Keratinocyte (primary cell): ENCODE results near the gene TGM1. TPM values are rescaled to one million over a fixed set of nuclear protein-coding genes. Genes with fewer than 3 reads are reported as not detected.
"Not testable (repeated sequence)": the region's sequence is repeated elsewhere in the genome, so short reads cannot be mapped to it uniquely, and the experiment has no call there.

Experiments
- DNase-seq: peaks from one replicate; pipeline ENCODE4 v3.0.0-alpha.2; 2011; ENCODE audit warnings: low read depth, missing footprints, low spot score
- FAIRE-seq: peaks from 2 replicates; lab custom pipeline; 2011; peaks lifted over from hg19 to GRCh38; lab: Jason Lieb, UNC
- H2AFZ ChIP-seq: 2 replicates; pipeline ENCODE4 v1.6.0; 2012; ENCODE audit warnings: low read length, control low read depth, inconsistent platforms; ENCODE audit not compliant: control insufficient read depth
- H3K27ac ChIP-seq: 2 replicates; pipeline ENCODE4 v1.5.1; 2011; ENCODE audit warnings: low read length; ENCODE audit not compliant: control insufficient read depth, insufficient read depth
- H3K27me3 ChIP-seq: 3 replicates; pipeline ENCODE4 v1.6.0; 2011; ENCODE audit warnings: low read length; ENCODE audit not compliant: control insufficient read depth, insufficient read depth; ENCODE audit errors: extremely low read depth
- H3K36me3 ChIP-seq, 2 experiments: 2 replicates in 1 of 2; 3 replicates in 1 of 2; pipeline ENCODE4 v1.5.1; 2011; ENCODE audit warnings: low read length in 2 of 2, mild to moderate bottlenecking in 1 of 2; ENCODE audit not compliant: control insufficient read depth in 2 of 2, insufficient read depth in 2 of 2; ENCODE audit errors: extremely low read depth in 1 of 2
- H3K4me1 ChIP-seq: 3 replicates; pipeline ENCODE4 v1.5.1; 2011; ENCODE audit warnings: low read length; ENCODE audit not compliant: control insufficient read depth, insufficient read depth; ENCODE audit errors: extremely low read depth
- H3K4me2 ChIP-seq: 3 replicates; pipeline ENCODE4 v1.6.0; 2011; ENCODE audit warnings: low read depth, low read length; ENCODE audit not compliant: control insufficient read depth, insufficient read depth; ENCODE audit errors: extremely low read depth
- H3K4me3 ChIP-seq, 3 experiments: fragments of 200-600 bp in 1 of 3; sonication (generic) in 1 of 3; 2 replicates in 2 of 3; 3 replicates in 1 of 3; pipeline ENCODE4 v1.5.1; 2011 to 2016; ENCODE audit warnings: low read length in 3 of 3, mild to moderate bottlenecking in 3 of 3, control low read depth in 2 of 3, inconsistent platforms in 1 of 3, low read depth in 1 of 3, mixed read lengths in 1 of 3, mixed run types in 1 of 3, moderate library complexity in 1 of 3; ENCODE audit not compliant: control insufficient read depth in 2 of 3, insufficient read depth in 2 of 3; ENCODE audit errors: extremely low read depth in 1 of 3
- H3K79me2 ChIP-seq: 2 replicates; pipeline ENCODE4 v1.6.0; 2012; ENCODE audit warnings: low read length; ENCODE audit not compliant: control insufficient read depth, insufficient read depth
- H3K9ac ChIP-seq: 3 replicates; pipeline ENCODE4 v1.6.0; 2011; ENCODE audit warnings: low read length; ENCODE audit not compliant: control insufficient read depth, insufficient read depth; ENCODE audit errors: extremely low read depth
- H3K9me1 ChIP-seq: 3 replicates; pipeline ENCODE4 v1.6.0; 2011; ENCODE audit warnings: low read length; ENCODE audit not compliant: control insufficient read depth, insufficient read depth; ENCODE audit errors: extremely low read depth
- H3K9me3 ChIP-seq: 2 replicates; pipeline ENCODE4 v1.5.1; 2012; ENCODE audit warnings: low read depth, low read length; ENCODE audit not compliant: control insufficient read depth
- H4K20me1 ChIP-seq: 3 replicates; pipeline ENCODE4 v1.6.0; 2011; ENCODE audit warnings: low read length; ENCODE audit not compliant: control insufficient read depth, insufficient read depth; ENCODE audit errors: extremely low read depth
- EZH2 ChIP-seq: IDR thresholded peaks from one replicate; pipeline ENCODE4 v1.6.1; 2012; ENCODE audit warnings: inconsistent platforms, mild to moderate bottlenecking, low read length, moderate library complexity
- dilution Hi-C: fragments of 300-500 bp; cut with MboI; formaldehyde crosslinking; loops from one replicate; pipeline ENCODE4 v1.7.0; 2020; ENCODE audit warnings: low sequenced_read_pairs; ENCODE audit not compliant: extremely low pct_ligation_motif_present
- polyA plus RNA-seq, 5 experiments: library from polyadenylated mRNA; depleted of rRNA in 3 of 5; stranded (reverse) in 3 of 5; stranded (forward) in 1 of 5; unstranded in 1 of 5; fragments of >200 nt; gene quantifications; 1 replicate in 1 of 5; 2 replicates in 3 of 5; 3 replicates in 1 of 5; pipeline versions ENCODE4 v1.2.1 to v1.2.3, GENCODE V29; 2011 to 2012; ENCODE audit warnings: missing spikeins in 2 of 5, low read depth in 1 of 5, low replicate concordance in 1 of 5
- TF ChIP-seq, protein P1 (sequence below), 3 experiments: IDR thresholded peaks in 1 of 3; conservative IDR thresholded peaks in 1 of 3; optimal IDR thresholded peaks in 1 of 3; 2 replicates in 2 of 3; 3 replicates in 1 of 3; pipeline versions ENCODE3 to v1.5.1; 2011; ENCODE audit warnings: low read length in 3 of 3, mild to moderate bottlenecking in 3 of 3, moderate library complexity in 2 of 3, control low read depth in 1 of 3, inconsistent platforms in 1 of 3; ENCODE audit not compliant: insufficient read depth in 2 of 3; ENCODE audit errors: extremely low read depth in 1 of 3

TGM1 gene
- polyA plus RNA-seq, 1 donor (not counting 4 experiments of a cell fraction or from before 2014, with no cell fraction given), result 16.1 TPM

DNA sequence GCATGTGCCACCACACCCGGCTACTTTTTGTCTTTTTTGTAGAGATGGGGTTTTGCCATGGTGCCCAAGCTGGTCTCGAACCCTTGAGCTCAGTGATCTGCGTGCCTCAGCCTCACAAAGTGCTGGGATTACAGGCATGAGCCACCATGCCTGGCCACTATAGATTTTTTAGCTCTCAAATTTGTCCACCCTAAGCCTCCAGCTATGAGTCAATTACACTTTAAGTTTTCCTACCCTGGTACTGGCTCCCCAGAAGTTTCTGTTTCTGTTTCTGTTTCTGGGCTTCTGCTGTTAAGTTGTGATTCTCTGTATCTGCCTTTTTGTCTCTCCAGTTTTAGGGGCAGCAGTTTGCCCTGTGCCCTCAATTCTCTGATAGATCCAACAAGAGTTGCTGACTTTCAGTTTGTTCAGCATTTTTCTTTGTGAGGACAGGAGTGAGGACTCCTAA, 16.2 kb downstream of the TGM1 start:
- no peak overlapping the region for H2AFZ ChIP-seq
- TF ChIP-seq EZH2, result no peak
- TF ChIP-seq, protein P1, sequence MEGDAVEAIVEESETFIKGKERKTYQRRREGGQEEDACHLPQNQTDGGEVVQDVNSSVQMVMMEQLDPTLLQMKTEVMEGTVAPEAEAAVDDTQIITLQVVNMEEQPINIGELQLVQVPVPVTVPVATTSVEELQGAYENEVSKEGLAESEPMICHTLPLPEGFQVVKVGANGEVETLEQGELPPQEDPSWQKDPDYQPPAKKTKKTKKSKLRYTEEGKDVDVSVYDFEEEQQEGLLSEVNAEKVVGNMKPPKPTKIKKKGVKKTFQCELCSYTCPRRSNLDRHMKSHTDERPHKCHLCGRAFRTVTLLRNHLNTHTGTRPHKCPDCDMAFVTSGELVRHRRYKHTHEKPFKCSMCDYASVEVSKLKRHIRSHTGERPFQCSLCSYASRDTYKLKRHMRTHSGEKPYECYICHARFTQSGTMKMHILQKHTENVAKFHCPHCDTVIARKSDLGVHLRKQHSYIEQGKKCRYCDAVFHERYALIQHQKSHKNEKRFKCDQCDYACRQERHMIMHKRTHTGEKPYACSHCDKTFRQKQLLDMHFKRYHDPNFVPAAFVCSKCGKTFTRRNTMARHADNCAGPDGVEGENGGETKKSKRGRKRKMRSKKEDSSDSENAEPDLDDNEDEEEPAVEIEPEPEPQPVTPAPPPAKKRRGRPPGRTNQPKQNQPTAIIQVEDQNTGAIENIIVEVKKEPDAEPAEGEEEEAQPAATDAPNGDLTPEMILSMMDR (optimal IDR thresholded peaks at IDR 0.05 in 1 of 3, IDR thresholded peaks at IDR 0.05 in 1 of 3, conservative IDR thresholded peaks at IDR 0.05 in 1 of 3; ENCODE audit: extremely low read depth in 1 of 3, insufficient read depth in 2 of 3, low read length in 3 of 3), result no peak
- no peak overlapping the region for H3K9ac ChIP-seq
- no peak for DNase-seq
- H3K36me3 ChIP-seq, result peaks cover 4 to 7% of the 10 kb centered on the region in 2 experiments
- no peak overlapping the region for H3K4me2 ChIP-seq
- H3K9me3 ChIP-seq, result no peaks in the 10 kb centered on the region
- H3K27me3 ChIP-seq, result no peaks in the 10 kb centered on the region
- dilution Hi-C loops, result no loop called here
- no peak overlapping the region for H3K27ac ChIP-seq
- peaks cover 8% of the 10 kb centered on the region for H3K4me1 ChIP-seq
- H3K9me1 ChIP-seq, result no peaks in the 10 kb centered on the region
- no peak for FAIRE-seq
- H3K79me2 ChIP-seq, result peaks cover 2% of the 10 kb centered on the region
- no peak overlapping the region for H3K4me3 ChIP-seq
- no peaks in the 10 kb centered on the region for H4K20me1 ChIP-seq

DNA sequence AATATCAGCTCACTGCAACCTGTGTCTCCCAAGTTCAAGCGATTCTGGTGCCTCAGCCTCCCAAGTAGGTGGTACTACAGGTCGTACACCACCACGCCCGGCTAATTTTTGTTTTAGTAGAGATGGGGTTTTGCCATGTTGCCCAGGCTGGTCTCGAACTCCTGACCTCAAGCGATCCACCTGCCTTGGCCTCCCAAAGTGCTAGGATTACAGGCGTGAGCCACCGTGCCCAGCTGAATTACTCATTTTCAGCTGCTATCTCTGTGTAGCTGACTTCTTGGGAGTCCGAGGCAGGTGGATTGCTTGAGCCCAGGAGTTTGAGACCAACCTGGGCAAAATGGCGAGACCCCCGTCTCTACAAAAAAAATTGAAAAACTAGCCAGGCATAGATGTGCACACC, 17.6 kb downstream of the TGM1 start:
- H3K9me3 ChIP-seq, H2AFZ ChIP-seq, FAIRE-seq, H3K27me3 ChIP-seq, H3K27ac ChIP-seq, H4K20me1 ChIP-seq, H3K4me3 ChIP-seq, H3K9ac ChIP-seq, DNase-seq, H3K9me1 ChIP-seq, H3K4me2 ChIP-seq, dilution Hi-C loops: not testable (repeated sequence)
- H3K4me1 ChIP-seq, result peaks cover 21% of the 10 kb centered on the region
- H3K36me3 ChIP-seq, result peaks cover 8 to 12% of the 10 kb centered on the region in 2 experiments
- H3K79me2 ChIP-seq, result peaks cover 14% of the 10 kb centered on the region

DNA sequence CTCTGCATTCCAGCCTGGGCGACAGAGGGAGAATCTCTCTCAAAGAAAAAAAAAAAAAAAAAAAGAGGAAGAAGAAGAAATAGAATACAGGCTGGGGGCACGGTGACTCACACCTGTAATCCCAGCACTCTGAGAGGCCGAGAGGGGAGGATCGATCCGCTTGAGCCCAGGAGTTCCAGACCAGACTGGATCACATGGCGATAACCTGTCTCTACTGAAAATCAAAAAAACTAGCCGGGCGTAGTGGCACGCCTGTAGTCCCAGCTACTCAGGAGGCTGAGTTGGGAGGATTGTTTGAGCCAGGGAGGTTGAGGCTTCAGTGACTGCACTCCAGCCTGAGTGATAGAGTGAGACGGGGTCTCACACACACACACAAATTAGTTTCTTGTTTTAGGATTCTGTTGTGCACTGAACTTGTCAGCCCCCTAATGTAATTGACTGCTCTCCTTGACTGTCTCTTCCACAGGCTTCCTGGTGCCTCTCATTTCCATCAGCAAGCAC, 19.6 kb downstream of the TGM1 start:
- TF ChIP-seq, protein P1 (optimal IDR thresholded peaks at IDR 0.05 in 1 of 3, IDR thresholded peaks at IDR 0.05 in 1 of 3, conservative IDR thresholded peaks at IDR 0.05 in 1 of 3; ENCODE audit: extremely low read depth in 1 of 3, insufficient read depth in 2 of 3, low read length in 3 of 3), result no peak
- TF ChIP-seq EZH2, result no peak
- H3K27ac ChIP-seq, result peak overlapping the region; percentile 97
- no peaks in the 10 kb centered on the region for H4K20me1 ChIP-seq
- H3K9me3 ChIP-seq, result no peaks in the 10 kb centered on the region
- H3K36me3 ChIP-seq, result peaks cover 10 to 25% of the 10 kb centered on the region in 2 experiments
- no peaks in the 10 kb centered on the region for H3K9me1 ChIP-seq
- peaks cover 37% of the 10 kb centered on the region for H3K4me1 ChIP-seq
- dilution Hi-C loops, result no loop called here
- H3K79me2 ChIP-seq, result peaks cover 19% of the 10 kb centered on the region
- H2AFZ ChIP-seq, result no peak overlapping the region
- no peaks in the 10 kb centered on the region for H3K27me3 ChIP-seq
- peak overlapping the region; percentile 34 to 73 (median 60) for H3K4me3 ChIP-seq
- FAIRE-seq, result no peak
- peak overlapping the region; percentile 88 for H3K9ac ChIP-seq
- no peak for DNase-seq
- peak overlapping the region; percentile 96 for H3K4me2 ChIP-seq
